ENCODE data around the gene UPK2. TPM values are rescaled to one million over a fixed set of nuclear protein-coding genes. Genes with fewer than 3 reads are reported as not detected.

Gene UPK2
- total and polyA plus RNA-seq, 10 of the 15 experiments (the other 5 are each of a cell fraction or from before 2014, with no cell fraction given), result 0.07 to 1.0 (median 0.31) TPM; not detected in 7

GRCh38 chr11:118938491-118939403 lies 17.4 kb upstream of the UPK2 start:
- no peak overlapping the region for H2AFZ ChIP-seq (ENCODE audit: control insufficient read depth, low read depth, low read length)
- H3K36me3 ChIP-seq (ENCODE audit: control insufficient read depth in 2 of 2, insufficient read depth in 2 of 2, low read length in 1 of 2), result no peaks in the 10 kb centered on the region
- FAIRE-seq, result no peak
- RAD21 ChIA-PET (ENCODE audit: unreplicated experiment), result no interaction called here
- BruUV-seq (replicated peaks), result no TSS peak
- in situ Hi-C loops (cut with MboI), result no loop called here
- SMC1A ChIA-PET (ENCODE audit: uncharacterized antibody, unreplicated experiment), result no interaction called here
- DNase-seq (ENCODE audit: low read depth, low spot score), result no peak
- peaks cover 14% of the 10 kb centered on the region for H3K4me1 ChIP-seq (ENCODE audit: control insufficient read depth, insufficient read depth, low read length)
- H3K9ac ChIP-seq (ENCODE audit: control insufficient read depth, insufficient read depth, low read length), result no peak overlapping the region
- POLR2A ChIA-PET, result interaction anchor here (0.6 to 0.7 kb wide), 2 partner anchors 59 to 103 kb away, joined by 3 read pairs; no protein-coding TSS in a partner anchor
- H3K27ac ChIP-seq (ENCODE audit: control insufficient read depth, insufficient read depth), result no peak overlapping the region
- H4K20me1 ChIP-seq (ENCODE audit: control insufficient read depth, insufficient read depth), result no peaks in the 10 kb centered on the region
- no peaks in the 10 kb centered on the region for H3K79me2 ChIP-seq (ENCODE audit: control insufficient read depth, insufficient read depth, low read length)
- H3K4me3 ChIP-seq, result no peak overlapping the region
- 36% methylated on average over 11 of the region's 11 CpGs for WGBS (ENCODE audit: insufficient coverage, insufficient replicate concordance, low lambda C conversion rate, missing lambda C conversion rate)
- CTCF ChIA-PET, result interaction anchor here (1.4 to 2.7 kb wide), 3 partner anchors 8 to 249 kb away, joined by 4 to 18 read pairs (median 5); no protein-coding TSS in a partner anchor
- ATAC-seq, result no peak
- H3K9me3 ChIP-seq (replicated peaks; ENCODE audit: control insufficient read depth, insufficient read depth, low read length), result no peaks in the 10 kb centered on the region
- TF ChIP-seq SIX5 (IDR thresholded peaks at IDR 0.05; ENCODE audit: low read depth, low read length, severe bottlenecking), result no peak
- TF ChIP-seq IKZF2 (IDR thresholded peaks at IDR 0.05), result peak; percentile 16 to 30; a peak in 2 of 4 replicates
- TF ChIP-seq, protein P1, sequence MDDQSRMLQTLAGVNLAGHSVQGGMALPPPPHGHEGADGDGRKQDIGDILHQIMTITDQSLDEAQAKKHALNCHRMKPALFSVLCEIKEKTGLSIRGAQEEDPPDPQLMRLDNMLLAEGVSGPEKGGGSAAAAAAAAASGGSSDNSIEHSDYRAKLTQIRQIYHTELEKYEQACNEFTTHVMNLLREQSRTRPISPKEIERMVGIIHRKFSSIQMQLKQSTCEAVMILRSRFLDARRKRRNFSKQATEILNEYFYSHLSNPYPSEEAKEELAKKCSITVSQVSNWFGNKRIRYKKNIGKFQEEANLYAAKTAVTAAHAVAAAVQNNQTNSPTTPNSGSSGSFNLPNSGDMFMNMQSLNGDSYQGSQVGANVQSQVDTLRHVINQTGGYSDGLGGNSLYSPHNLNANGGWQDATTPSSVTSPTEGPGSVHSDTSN (IDR thresholded peaks at IDR 0.05; ENCODE audit: insufficient replicate concordance, low read depth, low read length), result no peak
- TF ChIP-seq BHLHE40 (IDR thresholded peaks at IDR 0.05; ENCODE audit: borderline replicate concordance in 1 of 2, low read depth in 2 of 2, low read length in 1 of 2), result 0 out of 4 replicates have a peak, but pooled peaks of 1 of the 2 experiments have one; percentile 11
- TF ChIP-seq NFYA (IDR thresholded peaks at IDR 0.05; ENCODE audit: borderline replicate concordance, low read depth, low read length), result no peak
- no peak for TF ChIP-seq STAT1 (conservative IDR thresholded peaks at IDR 0.05)
- TF ChIP-seq RUNX3 (IDR thresholded peaks at IDR 0.05; ENCODE audit: low read length), result peak; percentile 59; the same call in 1 of the 2 replicates
- no peak for TF ChIP-seq SREBF2 (IDR thresholded peaks at IDR 0.05; ENCODE audit: low read length)
- TF ChIP-seq CHD1 (IDR thresholded peaks at IDR 0.05; ENCODE audit: low read depth, low read length), result no peak
- TF ChIP-seq IKZF1 (conservative IDR thresholded peaks at IDR 0.05), result peak; percentile 57
- H3K4me2 ChIP-seq (ENCODE audit: control insufficient read depth, insufficient read depth), result no peak overlapping the region
- intact Hi-C loops (cut with micrococcal nuclease; ENCODE audit: unreplicated experiment), result no loop called here
- no peaks in the 10 kb centered on the region for H3K27me3 ChIP-seq (replicated peaks in 1 of 2; ENCODE audit: control insufficient read depth in 2 of 2, insufficient read depth in 2 of 2, low read length in 1 of 2)
